HepG2 (cell line): ENCODE results near the gene NDUFS2. TPM values are rescaled to one million over a fixed set of nuclear protein-coding genes. Genes with fewer than 3 reads are reported as not detected.

Experiments
- GABPA ChIP-seq, 2 experiments: IDR thresholded peaks; 2 replicates each; pipeline ENCODE4 v1.6.1; 2011 to 2016; ENCODE audit warnings: low read depth in 2 of 2, low read length in 1 of 2, missing biosample characterization in 1 of 2, missing genetic modification characterization in 1 of 2
- NAIF1 ChIP-seq: sonication (generic); formaldehyde crosslinking; IDR thresholded peaks from 2 replicates; pipeline ENCODE4 v1.5.0; 2020; ENCODE audit warnings: mild to moderate bottlenecking, missing genetic modification reagents, borderline replicate concordance
- STAT6 ChIP-seq: sonication (generic); formaldehyde crosslinking; IDR thresholded peaks from 2 replicates; pipeline ENCODE4 v1.4.0; 2020; ENCODE audit warnings: missing genetic modification reagents, mild to moderate bottlenecking, borderline replicate concordance
- TAF1 ChIP-seq: sonication (generic); formaldehyde crosslinking; IDR thresholded peaks from 2 replicates; pipeline ENCODE4 v1.4.0; 2020; ENCODE audit warnings: missing genetic modification reagents
- ZBTB4 ChIP-seq: sonication (generic); formaldehyde crosslinking; IDR thresholded peaks from 2 replicates; pipeline ENCODE4 v1.4.0; 2020; ENCODE audit warnings: missing genetic modification reagents, mild to moderate bottlenecking, borderline replicate concordance
- ZNF281 ChIP-seq: sonication (generic); formaldehyde crosslinking; IDR thresholded peaks from 2 replicates; pipeline ENCODE4 v1.4.0; 2020; ENCODE audit warnings: missing genetic modification reagents, borderline replicate concordance
- ZNF567 ChIP-seq: sonication (generic); formaldehyde crosslinking; IDR thresholded peaks from 2 replicates; pipeline ENCODE4 v1.8.1; 2023; ENCODE audit warnings: mild to moderate bottlenecking, missing genetic modification reagents, borderline replicate concordance
- ZNF740 ChIP-seq: sonication (generic); formaldehyde crosslinking; IDR thresholded peaks from 2 replicates; pipeline ENCODE4 v1.4.0; 2020; ENCODE audit warnings: missing genetic modification reagents
- polyA plus RNA-seq, 8 experiments: library from polyadenylated mRNA; depleted of rRNA in 3 of 8; stranded (reverse) in 7 of 8; unstranded in 1 of 8; fragments of >200 nt; fragmentation: Illumina TruSeq in 4 of 8; extraction: Trizol in 4 of 8; gene quantifications; 2 replicates each; pipeline versions ENCODE4 v1.2.1 to v1.2.3, GENCODE V29; 2011 to 2016; ENCODE audit warnings: low read depth in 4 of 8, missing spikeins in 1 of 8, mixed read lengths in 1 of 8; ENCODE audit not compliant: insufficient read depth in 1 of 8
- total RNA-seq, 5 experiments: library from RNA; depleted of rRNA; stranded (reverse); fragments of >200 nt; fragmentation: Illumina TruSeq; extraction: Trizol; gene quantifications; 2 replicates each; pipeline ENCODE4 v1.2.3, GENCODE V29; 2016; ENCODE audit warnings: low read depth in 1 of 5
- TF ChIP-seq, protein P1 (sequence below): sonication (generic); formaldehyde crosslinking; IDR thresholded peaks from 2 replicates; pipeline ENCODE4 v1.4.0; 2020; ENCODE audit warnings: mild to moderate bottlenecking, missing genetic modification reagents, borderline replicate concordance
- TF ChIP-seq, protein P2 (sequence below): sonication (generic); formaldehyde crosslinking; IDR thresholded peaks from 2 replicates; pipeline ENCODE4 v1.4.0; 2020; ENCODE audit warnings: missing genetic modification reagents

NDUFS2 gene
- total and polyA plus RNA-seq, 2 of the 13 experiments (the other 11 are each of a cell fraction or from before 2014, with no cell fraction given): 89.9 to 118 TPM

DNA sequence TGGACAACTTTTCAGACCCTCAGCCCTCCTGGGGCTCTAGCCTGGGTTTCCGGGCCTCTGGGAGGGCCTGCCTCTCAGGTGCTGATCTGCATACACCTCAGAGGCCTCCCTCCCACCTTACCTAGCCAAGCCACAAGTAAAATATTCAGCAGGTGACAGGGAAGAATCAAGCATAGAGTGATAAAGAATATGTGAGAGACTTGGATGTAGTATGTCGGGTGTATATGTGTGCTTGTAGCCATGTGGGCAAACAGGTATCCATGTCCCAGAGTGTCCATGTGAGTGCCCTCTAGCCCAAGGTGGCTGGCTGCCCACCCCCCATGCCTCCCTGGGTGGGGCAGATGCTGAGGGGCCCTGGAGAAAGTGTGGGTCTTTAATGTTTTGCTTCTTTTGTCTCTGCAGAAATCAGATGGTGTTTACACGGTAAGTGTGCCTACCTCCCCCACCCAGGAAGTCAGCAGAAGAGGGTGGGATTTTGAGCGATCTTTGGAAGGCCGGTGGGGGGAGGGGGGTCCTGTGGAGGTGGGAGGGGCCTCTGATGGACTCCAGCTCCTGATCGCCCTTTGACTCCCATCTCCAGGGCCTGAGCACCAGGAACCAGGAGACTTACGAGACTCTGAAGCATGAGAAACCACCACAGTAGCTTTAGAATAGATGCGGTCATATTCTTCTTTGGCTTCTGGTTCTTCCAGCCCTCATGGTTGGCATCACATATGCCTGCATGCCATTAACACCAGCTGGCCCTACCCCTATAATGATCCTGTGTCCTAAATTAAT lies 16.3 kb downstream of the NDUFS2 start (continued):
- no peak for TF ChIP-seq NAIF1 (CRISPR knock-in tag)
- TF ChIP-seq ZBTB4 (CRISPR knock-in tag): no peak
- peak; percentile 67; the same call in 1 of the 2 replicates for TF ChIP-seq ZNF740 (CRISPR knock-in tag)
- no peak for TF ChIP-seq GABPA (IDR thresholded peaks at IDR 0.05; ENCODE audit: low read depth, low read length)
- no peak for TF ChIP-seq GABPA (CRISPR knock-in tag; IDR thresholded peaks at IDR 0.05; ENCODE audit: low read depth)
- peak; percentile 99 for TF ChIP-seq ZNF281 (CRISPR knock-in tag)
- TF ChIP-seq STAT6: no peak
- TF ChIP-seq TAF1 (CRISPR knock-in tag): peak; percentile 31; the same call in 1 of the 2 replicates
- TF ChIP-seq, protein P1, sequence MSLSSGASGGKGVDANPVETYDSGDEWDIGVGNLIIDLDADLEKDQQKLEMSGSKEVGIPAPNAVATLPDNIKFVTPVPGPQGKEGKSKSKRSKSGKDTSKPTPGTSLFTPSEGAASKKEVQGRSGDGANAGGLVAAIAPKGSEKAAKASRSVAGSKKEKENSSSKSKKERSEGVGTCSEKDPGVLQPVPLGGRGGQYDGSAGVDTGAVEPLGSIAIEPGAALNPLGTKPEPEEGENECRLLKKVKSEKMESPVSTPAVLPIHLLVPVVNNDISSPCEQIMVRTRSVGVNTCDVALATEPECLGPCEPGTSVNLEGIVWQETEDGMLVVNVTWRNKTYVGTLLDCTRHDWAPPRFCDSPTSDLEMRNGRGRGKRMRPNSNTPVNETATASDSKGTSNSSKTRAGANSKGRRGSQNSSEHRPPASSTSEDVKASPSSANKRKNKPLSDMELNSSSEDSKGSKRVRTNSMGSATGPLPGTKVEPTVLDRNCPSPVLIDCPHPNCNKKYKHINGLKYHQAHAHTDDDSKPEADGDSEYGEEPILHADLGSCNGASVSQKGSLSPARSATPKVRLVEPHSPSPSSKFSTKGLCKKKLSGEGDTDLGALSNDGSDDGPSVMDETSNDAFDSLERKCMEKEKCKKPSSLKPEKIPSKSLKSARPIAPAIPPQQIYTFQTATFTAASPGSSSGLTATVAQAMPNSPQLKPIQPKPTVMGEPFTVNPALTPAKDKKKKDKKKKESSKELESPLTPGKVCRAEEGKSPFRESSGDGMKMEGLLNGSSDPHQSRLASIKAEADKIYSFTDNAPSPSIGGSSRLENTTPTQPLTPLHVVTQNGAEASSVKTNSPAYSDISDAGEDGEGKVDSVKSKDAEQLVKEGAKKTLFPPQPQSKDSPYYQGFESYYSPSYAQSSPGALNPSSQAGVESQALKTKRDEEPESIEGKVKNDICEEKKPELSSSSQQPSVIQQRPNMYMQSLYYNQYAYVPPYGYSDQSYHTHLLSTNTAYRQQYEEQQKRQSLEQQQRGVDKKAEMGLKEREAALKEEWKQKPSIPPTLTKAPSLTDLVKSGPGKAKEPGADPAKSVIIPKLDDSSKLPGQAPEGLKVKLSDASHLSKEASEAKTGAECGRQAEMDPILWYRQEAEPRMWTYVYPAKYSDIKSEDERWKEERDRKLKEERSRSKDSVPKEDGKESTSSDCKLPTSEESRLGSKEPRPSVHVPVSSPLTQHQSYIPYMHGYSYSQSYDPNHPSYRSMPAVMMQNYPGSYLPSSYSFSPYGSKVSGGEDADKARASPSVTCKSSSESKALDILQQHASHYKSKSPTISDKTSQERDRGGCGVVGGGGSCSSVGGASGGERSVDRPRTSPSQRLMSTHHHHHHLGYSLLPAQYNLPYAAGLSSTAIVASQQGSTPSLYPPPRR (CRISPR knock-in tag): peak; percentile 87; the same call in 1 of the 2 replicates
- no peak for TF ChIP-seq ZNF567 (CRISPR knock-in tag)
- TF ChIP-seq, protein P2, sequence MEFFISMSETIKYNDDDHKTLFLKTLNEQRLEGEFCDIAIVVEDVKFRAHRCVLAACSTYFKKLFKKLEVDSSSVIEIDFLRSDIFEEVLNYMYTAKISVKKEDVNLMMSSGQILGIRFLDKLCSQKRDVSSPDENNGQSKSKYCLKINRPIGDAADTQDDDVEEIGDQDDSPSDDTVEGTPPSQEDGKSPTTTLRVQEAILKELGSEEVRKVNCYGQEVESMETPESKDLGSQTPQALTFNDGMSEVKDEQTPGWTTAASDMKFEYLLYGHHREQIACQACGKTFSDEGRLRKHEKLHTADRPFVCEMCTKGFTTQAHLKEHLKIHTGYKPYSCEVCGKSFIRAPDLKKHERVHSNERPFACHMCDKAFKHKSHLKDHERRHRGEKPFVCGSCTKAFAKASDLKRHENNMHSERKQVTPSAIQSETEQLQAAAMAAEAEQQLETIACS (CRISPR knock-in tag): no peak
